ENCODE data around the gene CNGA1.

The CNGA1 gene

DNA sequence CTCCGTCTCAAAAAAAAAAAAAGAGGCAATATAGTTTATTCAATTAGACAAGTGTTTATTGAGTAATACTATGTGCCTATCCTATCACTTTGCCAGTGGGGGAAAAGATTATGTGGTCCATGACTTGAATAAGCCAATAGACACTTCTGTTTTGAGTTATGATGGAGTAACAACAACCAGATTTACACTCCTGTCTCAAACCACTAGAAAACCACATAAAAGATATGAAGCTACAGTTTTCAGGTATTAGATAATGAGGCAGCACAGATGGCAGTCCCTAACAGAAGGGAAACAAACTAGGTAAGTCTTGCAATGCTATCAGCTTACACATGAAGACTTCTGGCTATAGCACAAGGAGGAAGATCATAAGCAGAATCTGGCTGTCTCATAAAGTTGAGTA lies 124.6 kb downstream of the CNGA1 start:
- no peak for DNase-seq
- ATAC-seq = peak; percentile 46

Data from stimulated activated naive CD8-positive, alpha-beta T cell treated with anti-CD3 and anti-CD28 coated beads, Interleukin-15, Interleukin-2, amounts not matched to agents 100 U/mL and 50 U/mL, for 24 hours (primary cell).